GM19438 (cell line): ENCODE results near the gene HSPA5.
A peak's percentile ranks its signal among the peaks of the same experiment; 100 is the strongest.
"Not testable (repeated sequence)": the region's sequence is repeated elsewhere in the genome, so short reads cannot be mapped to it uniquely, and the experiment has no call there.

Experiments
- ATAC-seq: cut with Tn5 transposase; IDR thresholded peaks from one replicate; pipeline ENCODE4 v1.9.1; 2021; ENCODE audit warnings: low read depth; ENCODE audit not compliant: unreplicated experiment

The HSPA5 gene

DNA sequence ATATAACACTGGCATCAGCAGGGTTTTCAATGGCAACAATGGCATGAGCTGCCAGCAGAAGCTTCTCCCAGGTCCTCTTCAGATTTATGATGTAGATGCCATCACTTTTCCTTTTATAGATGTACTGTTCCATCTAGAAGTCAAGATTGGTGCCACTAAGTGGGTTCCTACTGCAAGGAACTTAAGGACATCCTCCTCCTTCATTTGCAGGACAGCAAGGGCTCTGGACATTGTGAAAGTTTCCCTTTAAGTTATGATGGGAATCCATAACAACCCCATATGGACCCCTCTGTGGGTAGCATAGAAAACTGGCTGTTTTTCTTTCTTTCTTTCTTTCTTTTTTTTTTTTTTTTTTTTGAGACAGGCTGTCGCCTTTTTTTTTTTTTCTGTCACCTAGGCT, 45.6 kb downstream of the HSPA5 start:
- not testable (repeated sequence) for ATAC-seq

DNA sequence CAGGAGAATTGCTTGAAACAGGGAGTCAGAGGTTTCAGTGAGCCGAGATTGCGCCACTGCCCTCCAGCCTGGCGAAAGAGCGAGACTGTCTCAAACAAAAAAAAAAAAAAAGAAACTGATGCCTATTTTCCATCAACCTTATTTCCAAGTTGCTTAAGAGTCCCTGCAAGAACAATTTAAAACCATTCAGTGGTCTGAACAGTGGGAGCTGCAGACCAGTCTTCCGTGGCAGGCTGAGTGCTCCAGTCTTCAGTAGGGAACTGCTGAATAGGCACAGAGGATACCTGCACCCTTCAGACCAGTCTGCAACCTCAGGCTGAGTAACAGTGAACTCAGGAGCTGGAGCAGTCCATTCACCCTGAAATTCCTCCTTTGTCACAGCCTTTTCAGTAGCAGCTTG, 46.7 kb downstream of the HSPA5 start:
- ATAC-seq: not testable (repeated sequence)

DNA sequence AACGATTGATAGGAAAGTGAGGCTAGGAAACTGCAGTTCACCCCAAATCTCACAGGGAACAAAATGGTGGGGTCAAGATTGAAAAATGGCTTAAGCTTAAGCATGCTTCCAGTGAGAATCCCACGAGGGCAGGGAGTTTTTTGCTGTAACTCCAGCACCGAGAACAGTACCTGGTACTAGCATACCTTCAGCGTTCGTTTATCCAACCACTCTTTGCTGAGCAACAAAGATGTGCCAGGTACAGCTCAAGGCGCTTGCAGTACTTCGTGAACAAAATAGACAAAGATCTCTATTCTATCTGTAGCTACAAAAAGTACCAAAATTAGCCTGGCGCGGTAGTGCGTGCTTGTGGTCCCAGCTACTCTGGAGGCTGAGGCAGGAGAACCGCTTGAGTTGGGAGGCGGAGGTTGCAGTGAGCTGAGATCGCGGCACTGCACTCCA, 50.8 kb downstream of the HSPA5 start:
- ATAC-seq: no peak

DNA sequence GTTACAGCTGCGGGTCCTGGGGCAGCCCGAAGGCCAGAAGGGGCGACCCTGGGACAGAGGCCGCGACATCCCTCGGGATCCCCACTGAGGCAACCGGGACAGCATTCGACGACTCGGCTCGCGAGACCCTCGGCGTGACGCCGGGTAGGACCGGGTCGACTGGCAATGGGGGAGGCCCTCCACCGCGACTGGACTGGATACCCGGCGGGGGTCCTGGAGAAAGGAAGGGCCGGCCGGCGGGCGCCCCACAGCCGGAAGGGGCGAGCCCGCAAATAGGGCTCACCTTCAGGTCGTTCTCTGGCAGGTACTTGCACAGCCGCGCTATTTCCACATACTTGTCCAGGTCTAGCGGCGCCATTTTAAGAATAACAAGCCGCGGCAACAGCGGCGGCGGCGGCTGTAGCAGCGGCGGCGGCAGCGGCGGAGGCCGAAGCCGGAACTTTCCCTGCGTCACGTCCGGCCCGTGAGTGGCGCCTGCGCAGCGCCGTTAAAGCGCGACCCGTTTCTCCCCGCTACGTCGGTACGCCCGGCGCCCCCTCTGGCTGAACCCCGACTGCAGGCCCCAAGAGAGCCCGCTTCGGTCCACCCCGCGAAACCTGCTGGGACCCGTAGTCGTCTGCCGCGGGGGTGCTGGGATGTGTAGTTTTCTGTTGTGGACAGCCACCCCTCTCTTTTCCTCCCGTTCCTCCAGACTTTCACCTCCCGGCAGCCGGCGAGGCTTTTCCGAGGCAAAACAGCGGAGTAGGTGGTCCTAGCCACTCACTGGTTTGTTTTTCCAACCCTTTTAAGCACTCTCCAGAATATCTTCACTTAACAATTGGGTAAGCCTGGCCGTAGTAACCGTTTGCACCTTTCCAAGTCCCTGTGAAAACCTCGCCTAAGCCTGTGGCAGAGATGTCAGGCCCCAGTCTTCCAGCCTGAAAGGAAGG, 51.5 kb downstream of the HSPA5 start, which contains the start of gene PPP6C:
PPP6C (minus strand) TSS at position 443 of the 929 bp plus-strand sequence; CDS start at position 358, 85 bp downstream.
- peak; percentile 97 for ATAC-seq

DNA sequence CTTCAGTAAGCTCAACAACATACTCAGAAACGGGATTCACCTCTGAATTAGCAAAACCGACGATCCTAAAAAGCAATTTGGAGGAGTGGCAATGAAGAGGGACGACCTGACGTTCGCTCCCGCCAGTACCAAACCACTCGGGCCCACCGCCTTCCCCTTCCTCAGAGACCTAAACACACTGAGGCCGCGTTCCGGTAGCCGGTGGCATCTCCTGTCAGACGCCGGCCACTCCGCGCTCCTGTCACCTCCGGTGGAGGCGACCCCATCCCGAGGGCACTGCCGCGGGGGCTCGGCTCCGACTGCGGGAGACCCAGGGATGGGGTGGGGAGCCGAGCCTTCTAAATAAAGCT, 52.2 kb downstream of the HSPA5 start:
- ATAC-seq: peak; percentile 6
